Measurements from ENCODE around the gene TUBA4B. TPM values are rescaled to one million over a fixed set of nuclear protein-coding genes. Genes with fewer than 3 reads are reported as not detected.

Gene TUBA4B
- total RNA-seq, 1 experiment from 2014 or later: not detected

- Histone ChIP-seq H3K27me3 (ENCODE audit: control insufficient read depth, insufficient read depth, low read length) (no peaks in the 10 kb centered on the region), H3K27ac (ENCODE audit: low read length) (peak within 1 kb of the TSS; percentile 95), H3K9me3 (ENCODE audit: control insufficient read depth, insufficient read depth, low read depth, low read length) (no peaks in the 10 kb centered on the region), H3K36me3 (ENCODE audit: control insufficient read depth, insufficient read depth, low read length) (no peaks in the 10 kb centered on the region; the same call in 1 of the 2 replicates), H3K4me1 (ENCODE audit: control insufficient read depth, insufficient read depth, low read length) (peaks cover 29% of the 10 kb centered on the region), H3K4me3 (ENCODE audit: low read depth in 2 of 2, low read length in 2 of 2) (peak within 1 kb of the TSS; percentile 65 to 80)
- TF ChIP-seq TCF7L2 (IDR thresholded peaks at IDR 0.05; ENCODE audit: low read depth, low read length) (no peak), CTCF (IDR thresholded peaks at IDR 0.05) (no peak), POLR2AphosphoS5 (IDR thresholded peaks at IDR 0.05; ENCODE audit: low read depth, low read length) (peak; percentile 65), SIN3A (IDR thresholded peaks at IDR 0.05; ENCODE audit: borderline replicate concordance, insufficient read depth, low read depth, low read length) (peak; percentile 85; the same call in 1 of the 2 replicates), REST (IDR thresholded peaks at IDR 0.05; ENCODE audit: insufficient read depth in 1 of 2, low read depth in 2 of 2, low read length in 1 of 2) (no peak)
- in situ Hi-C loops (cut with HindIII; ENCODE audit: low pct_unique_long_range_greater_than_20kb, low sequenced_read_pairs): no loop called here
- ChIA-PET CTCF (interaction anchor here (0.6 to 1.3 kb wide), 3 partner anchors 12 to 17 kb away, joined by 4 to 17 read pairs (median 5); no protein-coding TSS in a partner anchor), POLR2A (no interaction called here)
- no TSS peak for BruUV-seq (replicated peaks)
- intact Hi-C loops (cut with micrococcal nuclease; ENCODE audit: unreplicated experiment): no loop called here
- ATAC-seq (peak; percentile 94), DNase-seq (ENCODE audit: low read depth, low spot score) (peak; percentile 94)
Measured at GRCh38 chr2:219279151-219279915, 26.3 kb downstream of the TUBA4B start, which contains the start of gene DNAJB2. DNAJB2 (plus strand) TSS chr2:219279366; CDS start chr2:219279834, 468 bp downstream.

- Histone ChIP-seq H3K9me3 (ENCODE audit: control insufficient read depth, insufficient read depth, low read depth, low read length) (no peaks in the 10 kb centered on the region), H3K27me3 (ENCODE audit: control insufficient read depth, insufficient read depth, low read length) (no peaks in the 10 kb centered on the region), H3K27ac (ENCODE audit: low read length) (peak overlapping the region; percentile 74), H3K36me3 (ENCODE audit: control insufficient read depth, insufficient read depth, low read length) (no peaks in the 10 kb centered on the region; the same call in 1 of the 2 replicates), H3K4me3 (ENCODE audit: low read depth in 2 of 2, low read length in 2 of 2) (peak overlapping the region; percentile 65 to 80), H3K4me1 (ENCODE audit: control insufficient read depth, insufficient read depth, low read length) (peaks cover 22% of the 10 kb centered on the region)
- ChIA-PET POLR2A (no interaction called here), CTCF (no interaction called here)
- in situ Hi-C loops (cut with HindIII; ENCODE audit: low pct_unique_long_range_greater_than_20kb, low sequenced_read_pairs): no loop called here
- DNase-seq (ENCODE audit: low read depth, low spot score) (no peak), ATAC-seq (no peak)
- TF ChIP-seq REST (IDR thresholded peaks at IDR 0.05; ENCODE audit: insufficient read depth in 1 of 2, low read depth in 2 of 2, low read length in 1 of 2): no peak
- no peak for TF ChIP-seq POLR2AphosphoS5 (IDR thresholded peaks at IDR 0.05; ENCODE audit: low read depth, low read length)
- TF ChIP-seq SIN3A (IDR thresholded peaks at IDR 0.05; ENCODE audit: borderline replicate concordance, insufficient read depth, low read depth, low read length): no peak
- no peak for TF ChIP-seq CTCF (IDR thresholded peaks at IDR 0.05)
- TF ChIP-seq TCF7L2 (IDR thresholded peaks at IDR 0.05; ENCODE audit: low read depth, low read length): no peak
- intact Hi-C loops (cut with micrococcal nuclease; ENCODE audit: unreplicated experiment): no loop called here
- BruUV-seq (replicated peaks): no TSS peak
Measured at GRCh38 chr2:219279916-219280516, 27.0 kb downstream of the TUBA4B start.

Data from Panc1 (cell line).